Fibroblast of the aortic adventitia (primary cell): ENCODE measurements around the gene PARVG. TPM values are rescaled to one million over a fixed set of nuclear protein-coding genes. Genes with fewer than 3 reads are reported as not detected.

ENCODE experiments used
- DNase-seq: peaks from one replicate; pipeline ENCODE4 v3.0.0-alpha.2; 2010; ENCODE audit warnings: low read depth
- H3K4me3 ChIP-seq: 2 replicates; pipeline ENCODE4 v1.5.1; 2011; ENCODE audit warnings: low read depth, mild to moderate bottlenecking, control low read depth, low read length, moderate library complexity
- total RNA-seq: library from RNA; depleted of rRNA; stranded (reverse); fragments of >200 nt; gene quantifications from 2 replicates; pipeline ENCODE4 v1.2.3, GENCODE V29; 2012; ENCODE audit warnings: low replicate concordance
- TF ChIP-seq, protein P1 (sequence below): IDR thresholded peaks from 2 replicates; pipeline ENCODE4 v1.5.1; 2011; ENCODE audit warnings: mild to moderate bottlenecking, low read length, control low read depth, inconsistent platforms; ENCODE audit not compliant: insufficient read depth

Gene PARVG
- total RNA-seq, 1 donor: not detected

DNA sequence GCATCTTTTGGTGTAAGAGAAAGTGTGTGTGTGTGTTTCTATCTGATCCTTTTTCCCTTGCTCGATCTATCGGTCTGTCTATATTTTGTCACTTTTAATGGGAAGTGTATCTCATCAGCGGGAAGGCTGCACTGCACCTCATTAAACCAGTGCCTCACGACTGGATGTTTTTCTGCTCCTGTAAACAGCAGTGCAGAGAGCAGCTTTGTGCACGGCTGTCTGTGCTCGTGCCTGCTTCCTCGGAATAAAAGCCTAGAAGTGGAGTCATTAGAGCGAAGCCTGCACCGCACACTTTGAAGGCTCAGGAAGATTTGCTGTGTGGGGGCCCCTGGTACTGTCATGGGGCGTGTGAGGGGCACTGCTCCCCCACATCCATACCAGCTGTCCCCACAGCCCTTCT is 27.0 kb upstream of the PARVG start:
- no peak for DNase-seq
- H3K4me3 ChIP-seq: no peak overlapping the region
- TF ChIP-seq, protein P1, sequence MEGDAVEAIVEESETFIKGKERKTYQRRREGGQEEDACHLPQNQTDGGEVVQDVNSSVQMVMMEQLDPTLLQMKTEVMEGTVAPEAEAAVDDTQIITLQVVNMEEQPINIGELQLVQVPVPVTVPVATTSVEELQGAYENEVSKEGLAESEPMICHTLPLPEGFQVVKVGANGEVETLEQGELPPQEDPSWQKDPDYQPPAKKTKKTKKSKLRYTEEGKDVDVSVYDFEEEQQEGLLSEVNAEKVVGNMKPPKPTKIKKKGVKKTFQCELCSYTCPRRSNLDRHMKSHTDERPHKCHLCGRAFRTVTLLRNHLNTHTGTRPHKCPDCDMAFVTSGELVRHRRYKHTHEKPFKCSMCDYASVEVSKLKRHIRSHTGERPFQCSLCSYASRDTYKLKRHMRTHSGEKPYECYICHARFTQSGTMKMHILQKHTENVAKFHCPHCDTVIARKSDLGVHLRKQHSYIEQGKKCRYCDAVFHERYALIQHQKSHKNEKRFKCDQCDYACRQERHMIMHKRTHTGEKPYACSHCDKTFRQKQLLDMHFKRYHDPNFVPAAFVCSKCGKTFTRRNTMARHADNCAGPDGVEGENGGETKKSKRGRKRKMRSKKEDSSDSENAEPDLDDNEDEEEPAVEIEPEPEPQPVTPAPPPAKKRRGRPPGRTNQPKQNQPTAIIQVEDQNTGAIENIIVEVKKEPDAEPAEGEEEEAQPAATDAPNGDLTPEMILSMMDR: no peak

DNA sequence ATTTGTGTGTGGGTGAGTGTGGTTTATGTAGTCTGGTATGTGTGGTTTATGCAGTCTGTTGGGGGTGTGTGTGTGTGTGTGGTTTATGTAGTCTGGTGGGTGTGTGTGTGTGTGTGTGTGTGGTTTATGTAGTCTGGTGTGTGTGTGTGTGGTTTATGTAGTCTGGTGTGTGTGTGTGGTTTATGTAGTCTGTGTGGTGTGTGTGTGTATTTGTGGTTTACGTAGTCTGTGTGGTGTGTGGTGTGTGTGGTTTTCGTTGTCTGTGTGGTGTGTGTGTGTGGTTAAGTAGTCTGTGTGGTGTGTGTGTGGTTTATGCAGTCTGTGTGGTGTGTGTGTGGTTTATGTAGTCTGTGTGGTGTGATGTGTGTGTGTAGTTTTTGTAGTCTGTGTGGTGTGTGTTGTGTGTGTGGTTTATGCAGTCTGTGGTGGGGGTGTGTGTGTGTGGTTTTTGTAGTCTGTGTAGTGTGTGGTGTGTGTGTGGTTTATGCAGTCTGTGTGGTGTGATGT is 26.2 kb upstream of the PARVG start:
- TF ChIP-seq, protein P1: no peak
- no peak for DNase-seq
- H3K4me3 ChIP-seq: no peak overlapping the region

DNA sequence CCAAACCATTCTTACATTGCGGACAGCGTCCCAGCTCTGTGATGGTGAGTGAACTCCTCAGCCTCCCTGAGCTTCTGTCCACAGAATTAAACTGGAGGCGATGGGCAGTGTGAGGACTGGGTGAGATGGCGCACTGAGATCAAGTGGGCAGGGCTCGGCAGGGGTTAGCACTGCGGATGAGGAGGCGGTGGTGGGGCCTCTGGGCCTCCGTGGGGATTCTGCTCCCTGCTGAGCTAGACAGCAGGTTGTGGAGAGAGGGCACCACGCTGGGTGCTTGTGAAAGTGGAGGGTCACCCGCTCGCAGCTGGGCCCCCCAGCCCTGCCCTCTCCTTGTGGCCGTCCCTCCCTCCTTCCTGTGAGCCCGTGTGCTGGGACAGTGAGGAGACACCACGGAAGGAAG is 25.6 kb upstream of the PARVG start:
- DNase-seq: no peak
- TF ChIP-seq, protein P1: no peak
- H3K4me3 ChIP-seq: no peak overlapping the region

GRCh38 chr22:44157916-44158618 is 22.7 kb upstream of the PARVG start:
- TF ChIP-seq, protein P1: no peak
- DNase-seq: no peak
- H3K4me3 ChIP-seq: no peak overlapping the region

DNA sequence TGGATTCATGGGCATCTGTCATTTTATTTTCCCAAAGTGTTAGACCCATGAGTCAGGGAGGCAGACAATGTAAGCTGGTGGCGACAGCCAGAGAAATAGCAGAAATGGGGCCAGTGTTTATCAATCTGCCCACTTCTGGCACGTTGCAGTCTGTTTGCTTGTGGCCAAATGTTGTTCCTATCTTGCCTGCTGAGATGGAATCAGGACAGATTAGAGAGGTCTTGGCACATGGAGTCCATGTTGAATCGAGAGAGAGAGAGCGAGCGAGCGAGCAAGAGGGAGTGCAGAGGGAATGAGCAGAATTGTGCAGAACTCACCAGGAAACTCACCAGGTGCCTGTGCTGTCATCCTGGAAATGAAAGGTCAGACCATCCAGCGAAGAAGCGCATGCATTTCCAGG is 21.9 kb upstream of the PARVG start:
- no peak for DNase-seq
- TF ChIP-seq, protein P1: no peak
- no peak overlapping the region for H3K4me3 ChIP-seq

DNA sequence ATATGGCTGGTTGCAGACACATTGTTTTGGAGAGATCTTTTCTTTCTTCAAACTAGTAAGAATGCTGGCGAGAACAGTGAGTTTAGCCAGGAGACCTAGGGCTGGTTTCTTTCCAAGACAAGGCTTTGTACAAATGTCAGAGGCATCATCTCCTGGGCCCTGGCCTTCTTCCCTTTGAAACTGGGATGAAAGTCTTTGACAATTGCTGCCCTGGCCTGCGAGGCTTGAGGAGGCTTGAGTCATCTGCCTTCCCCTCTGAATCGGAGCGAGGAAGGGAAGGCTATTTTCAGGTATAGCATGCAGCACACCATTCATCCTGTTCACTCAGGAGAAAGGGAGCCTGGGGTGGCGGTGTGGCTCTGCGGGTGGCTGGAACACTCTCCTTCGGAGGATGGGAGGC is 21.5 kb upstream of the PARVG start:
- H3K4me3 ChIP-seq: no peak overlapping the region
- TF ChIP-seq, protein P1: no peak
- DNase-seq: peak; percentile 89

DNA sequence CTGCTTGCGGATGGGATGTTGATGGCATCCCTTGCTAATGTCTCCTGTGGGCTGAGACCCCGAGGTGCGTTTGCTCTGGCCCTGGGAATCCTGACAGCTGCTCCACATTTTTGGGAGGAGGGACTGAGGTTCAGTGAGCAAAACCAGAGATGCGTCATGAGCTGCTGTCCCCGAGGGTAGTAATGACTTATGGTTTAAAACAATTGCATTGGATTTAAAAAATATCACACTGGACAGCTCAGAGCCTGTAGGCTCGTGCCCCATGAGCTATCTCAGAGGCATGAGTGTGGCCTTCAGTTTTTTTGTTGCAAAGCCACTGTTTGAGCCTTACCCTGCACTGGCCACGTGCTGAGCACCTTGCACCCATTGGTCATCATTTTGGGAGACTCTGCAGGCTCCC is 20.9 kb upstream of the PARVG start:
- H3K4me3 ChIP-seq: no peak overlapping the region
- TF ChIP-seq, protein P1: no peak
- peak; percentile 42 for DNase-seq
